ENCODE results near the gene NUDT8. TPM values are rescaled to one million over a fixed set of nuclear protein-coding genes. Genes with fewer than 3 reads are reported as not detected.

NUDT8 gene
- total and polyA plus RNA-seq, 4 donors = 6.3 to 22.3 (median 16.0) TPM

- TF ChIP-seq, protein P1, sequence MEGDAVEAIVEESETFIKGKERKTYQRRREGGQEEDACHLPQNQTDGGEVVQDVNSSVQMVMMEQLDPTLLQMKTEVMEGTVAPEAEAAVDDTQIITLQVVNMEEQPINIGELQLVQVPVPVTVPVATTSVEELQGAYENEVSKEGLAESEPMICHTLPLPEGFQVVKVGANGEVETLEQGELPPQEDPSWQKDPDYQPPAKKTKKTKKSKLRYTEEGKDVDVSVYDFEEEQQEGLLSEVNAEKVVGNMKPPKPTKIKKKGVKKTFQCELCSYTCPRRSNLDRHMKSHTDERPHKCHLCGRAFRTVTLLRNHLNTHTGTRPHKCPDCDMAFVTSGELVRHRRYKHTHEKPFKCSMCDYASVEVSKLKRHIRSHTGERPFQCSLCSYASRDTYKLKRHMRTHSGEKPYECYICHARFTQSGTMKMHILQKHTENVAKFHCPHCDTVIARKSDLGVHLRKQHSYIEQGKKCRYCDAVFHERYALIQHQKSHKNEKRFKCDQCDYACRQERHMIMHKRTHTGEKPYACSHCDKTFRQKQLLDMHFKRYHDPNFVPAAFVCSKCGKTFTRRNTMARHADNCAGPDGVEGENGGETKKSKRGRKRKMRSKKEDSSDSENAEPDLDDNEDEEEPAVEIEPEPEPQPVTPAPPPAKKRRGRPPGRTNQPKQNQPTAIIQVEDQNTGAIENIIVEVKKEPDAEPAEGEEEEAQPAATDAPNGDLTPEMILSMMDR (IDR thresholded peaks at IDR 0.05; ENCODE audit: control extremely low read depth, extremely low read depth) = no peak
- Histone ChIP-seq H3K4me1 (ENCODE audit: control insufficient read depth in 5 of 5, insufficient read depth in 5 of 5, low read length in 5 of 5) (peaks cover 0 to 22% (median 5%) of the 10 kb centered on the region in 5 donors), H3K36me3 (ENCODE audit: control insufficient read depth in 4 of 4, insufficient read depth in 4 of 4, low read length in 4 of 4) (peaks cover 0 to 37% (median 5%) of the 10 kb centered on the region in 4 donors), H3K4me3 (no peak overlapping the region), H3K9ac (ENCODE audit: insufficient read depth in 1 of 2, low read length in 2 of 2) (no peak overlapping the region), H3K27ac (ENCODE audit: low read depth in 1 of 2, low read length in 1 of 2) (no peak overlapping the region), H3K27me3 (ENCODE audit: control insufficient read depth in 3 of 3, insufficient read depth in 3 of 3, low read length in 2 of 3) (no peaks in the 10 kb centered on the region), H3K9me3 (ENCODE audit: control insufficient read depth in 4 of 4, insufficient read depth in 3 of 4, low read length in 3 of 4) (no peaks in the 10 kb centered on the region)
- no peak for DNase-seq
- ATAC-seq (ENCODE audit: insufficient read depth, low FRiP score) = no peak
- WGBS, 2 donors = 94 to 95% methylated on average over 10 of the region's 10 CpGs
Observed at GRCh38 chr11:67609316-67609715, 20.4 kb downstream of the NUDT8 start.

- Histone ChIP-seq H3K9ac (ENCODE audit: insufficient read depth in 1 of 2, low read length in 2 of 2) (no peak overlapping the region), H3K27me3 (ENCODE audit: control insufficient read depth in 3 of 3, insufficient read depth in 3 of 3, low read length in 2 of 3) (no peaks in the 10 kb centered on the region), H3K4me1 (ENCODE audit: control insufficient read depth in 5 of 5, insufficient read depth in 5 of 5, low read length in 5 of 5) (peaks cover 0 to 22% (median 5%) of the 10 kb centered on the region in 5 donors), H3K4me3 (no peak overlapping the region), H3K9me3 (ENCODE audit: control insufficient read depth in 4 of 4, insufficient read depth in 3 of 4, low read length in 3 of 4) (no peaks in the 10 kb centered on the region), H3K36me3 (ENCODE audit: control insufficient read depth in 4 of 4, insufficient read depth in 4 of 4, low read length in 4 of 4) (peaks cover 0 to 37% (median 5%) of the 10 kb centered on the region in 4 donors), H3K27ac (ENCODE audit: low read depth in 1 of 2, low read length in 1 of 2) (no peak overlapping the region)
- no peak for ATAC-seq (ENCODE audit: insufficient read depth, low FRiP score)
- no peak for DNase-seq
- WGBS, 2 donors = 93 to 94% methylated on average over 8 of the region's 8 CpGs
- TF ChIP-seq, protein P1 (IDR thresholded peaks at IDR 0.05; ENCODE audit: control extremely low read depth, extremely low read depth) = no peak
Observed at GRCh38 chr11:67608486-67608885, 21.3 kb downstream of the NUDT8 start.

DNA sequence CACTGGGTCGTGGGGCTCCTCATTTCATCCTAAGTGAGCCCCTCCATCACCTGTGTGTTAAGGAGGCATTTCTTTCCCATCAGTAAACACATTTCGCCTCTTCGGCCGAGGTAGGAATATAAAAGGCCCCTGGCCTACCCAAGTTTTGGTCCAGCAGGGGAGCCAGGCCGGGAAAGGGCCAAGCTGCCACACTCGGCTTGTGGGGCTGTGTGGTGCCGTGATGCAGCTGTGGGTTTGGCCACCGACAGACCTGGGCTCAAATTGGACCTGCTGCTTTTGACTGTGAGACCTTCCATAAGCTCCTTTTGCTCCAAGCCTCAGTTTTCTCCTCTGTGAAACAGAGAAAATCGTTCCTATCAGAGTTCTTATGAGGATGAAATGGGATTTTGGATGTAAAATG is 22.2 kb downstream of the NUDT8 start:
- Histone ChIP-seq H3K9me3 (ENCODE audit: control insufficient read depth in 4 of 4, insufficient read depth in 3 of 4, low read length in 3 of 4) (no peaks in the 10 kb centered on the region), H3K4me1 (ENCODE audit: control insufficient read depth in 5 of 5, insufficient read depth in 5 of 5, low read length in 5 of 5) (peaks cover 0 to 22% (median 5%) of the 10 kb centered on the region in 5 donors), H3K9ac (ENCODE audit: insufficient read depth in 1 of 2, low read length in 2 of 2) (peak overlapping the region; percentile 82 to 89), H3K36me3 (ENCODE audit: control insufficient read depth in 4 of 4, insufficient read depth in 4 of 4, low read length in 4 of 4) (peaks cover 0 to 32% (median 5%) of the 10 kb centered on the region in 4 donors), H3K27ac (ENCODE audit: low read depth in 1 of 2, low read length in 1 of 2) (peak overlapping the region; percentile 80 to 84), H3K27me3 (ENCODE audit: control insufficient read depth in 3 of 3, insufficient read depth in 3 of 3, low read length in 2 of 3) (no peaks in the 10 kb centered on the region), H3K4me3 (peak overlapping the region; percentile 81)
- 47 to 58% methylated on average over 9 of the region's 9 CpGs for WGBS, 2 donors
- DNase-seq (no peak), ATAC-seq (ENCODE audit: insufficient read depth, low FRiP score) (no peak)
- TF ChIP-seq, protein P1 (IDR thresholded peaks at IDR 0.05; ENCODE audit: control extremely low read depth, extremely low read depth) = no peak

Measured in lung (tissue), 12 donors.